Measurements from ENCODE around the gene RLN1.
"Not testable (repeated sequence)": the region's sequence is repeated elsewhere in the genome, so short reads cannot be mapped to it uniquely, and the experiment has no call there.

The RLN1 gene

GRCh38 chr9:5326187-5326586 is 13.5 kb downstream of the RLN1 start:
- DNase-seq (ENCODE audit: low spot score) (no peak), FAIRE-seq (no peak)

DNA sequence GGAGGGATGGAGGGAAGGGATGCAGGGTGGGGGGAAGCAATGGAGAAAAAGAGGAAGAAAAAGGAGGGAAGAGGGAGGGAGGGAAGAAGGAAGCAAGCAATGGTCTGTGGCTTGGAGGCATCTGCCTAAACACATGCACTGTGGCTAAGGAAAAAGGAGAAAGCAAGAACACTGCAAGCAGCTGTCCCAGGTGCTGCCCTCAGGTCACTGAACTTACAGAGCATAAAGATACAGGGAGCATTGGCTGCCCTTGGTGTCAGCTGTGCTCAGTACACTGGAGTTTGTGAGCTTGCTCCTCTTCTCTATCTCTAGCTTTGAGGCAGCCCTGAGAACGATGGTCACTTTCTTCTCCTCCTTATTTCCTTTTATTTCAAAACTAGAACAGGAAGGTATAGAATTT is 18.1 kb downstream of the RLN1 start:
- FAIRE-seq; DNase-seq (ENCODE audit: low spot score): not testable (repeated sequence)

- DNase-seq (ENCODE audit: low spot score), result no peak
- no peak for FAIRE-seq
Measured at GRCh38 chr9:5321058-5321457, 18.6 kb downstream of the RLN1 start.

- not testable (repeated sequence) for DNase-seq (ENCODE audit: low spot score); FAIRE-seq
Measured at GRCh38 chr9:5316406-5316805, 23.3 kb downstream of the RLN1 start.

- DNase-seq (ENCODE audit: low spot score), result no peak
- FAIRE-seq, result no peak
Measured at GRCh38 chr9:5315187-5315923, 24.3 kb downstream of the RLN1 start.

GRCh38 chr9:5310851-5311250 is 28.8 kb downstream of the RLN1 start:
- FAIRE-seq, result no peak
- DNase-seq (ENCODE audit: low spot score), result no peak

DNA sequence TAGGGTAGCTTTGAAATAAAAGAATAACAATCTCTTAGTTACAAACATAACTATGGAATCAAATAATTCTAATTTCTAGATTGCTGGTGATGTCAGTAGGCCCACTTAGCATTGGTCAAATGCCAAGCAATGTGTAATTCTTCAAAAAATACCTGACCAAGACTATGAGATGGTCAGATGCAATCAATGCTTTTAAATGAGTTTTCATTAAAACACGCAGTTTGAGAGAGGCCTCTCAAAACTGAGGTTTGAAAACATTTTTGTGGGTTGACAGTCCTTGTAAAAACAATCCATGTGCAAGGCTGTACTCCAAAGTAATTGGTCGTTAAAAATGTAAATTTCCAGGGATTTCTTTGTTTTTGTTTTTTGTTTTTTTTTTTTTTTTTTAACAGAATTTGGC is 33.9 kb downstream of the RLN1 start:
- no peak for FAIRE-seq
- no peak for DNase-seq (ENCODE audit: low spot score)

DNA sequence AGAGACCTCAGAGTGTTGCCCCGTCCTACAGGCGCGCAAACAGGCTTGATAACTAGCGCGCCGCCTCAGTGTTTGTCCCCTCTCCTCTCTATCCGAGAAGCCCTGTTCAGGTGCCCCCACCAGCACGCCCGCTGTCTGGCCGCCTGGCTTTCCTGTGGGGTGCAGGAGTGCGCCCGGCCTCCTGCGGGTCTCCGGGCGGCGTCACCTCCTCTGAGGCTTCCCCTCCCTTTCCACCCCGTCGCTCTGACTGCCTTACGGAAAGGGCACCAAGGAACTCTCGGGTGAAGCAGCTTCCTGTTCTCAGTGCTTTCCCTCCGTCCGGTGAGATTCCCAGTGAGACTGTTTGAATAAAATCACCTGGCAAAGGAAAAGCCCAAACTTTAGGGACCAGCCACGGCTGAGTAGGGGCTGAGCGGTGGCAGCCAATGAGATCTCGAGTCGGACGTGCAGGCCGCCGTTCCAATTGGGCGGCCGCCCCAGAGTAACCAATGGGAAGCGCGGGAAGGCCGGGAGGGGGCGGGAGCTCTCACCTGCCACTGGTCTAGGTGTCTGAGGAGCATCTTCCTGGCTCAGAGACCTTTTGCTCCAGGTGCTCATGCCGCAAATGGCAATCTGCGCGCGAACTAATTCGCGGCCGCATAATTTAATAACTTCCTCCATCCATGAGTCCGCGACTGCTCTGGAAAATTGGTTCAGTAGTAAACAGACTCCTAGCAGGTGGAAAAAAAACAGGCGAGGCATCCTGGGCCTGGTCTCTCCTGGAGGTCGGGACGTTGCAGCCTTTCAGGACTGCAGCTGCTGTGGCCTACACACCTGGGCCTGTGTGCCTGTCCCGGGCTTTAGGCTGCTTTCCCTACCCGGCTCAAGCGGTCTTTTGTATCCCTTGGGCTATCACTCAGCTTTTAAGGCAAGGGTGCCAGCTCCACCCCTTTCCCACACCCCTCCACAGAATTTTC is 35.6 kb downstream of the RLN1 start, which contains the start of gene RLN2:
RLN2 (minus strand) TSS at position 877 of the 956 bp plus-strand sequence; CDS start at position 741, 136 bp downstream.
- peak; percentile 78 for FAIRE-seq
- not testable (repeated sequence) for DNase-seq (ENCODE audit: low spot score)

GRCh38 chr9:5301544-5301943 is 38.1 kb downstream of the RLN1 start:
- no peak for FAIRE-seq

DNA sequence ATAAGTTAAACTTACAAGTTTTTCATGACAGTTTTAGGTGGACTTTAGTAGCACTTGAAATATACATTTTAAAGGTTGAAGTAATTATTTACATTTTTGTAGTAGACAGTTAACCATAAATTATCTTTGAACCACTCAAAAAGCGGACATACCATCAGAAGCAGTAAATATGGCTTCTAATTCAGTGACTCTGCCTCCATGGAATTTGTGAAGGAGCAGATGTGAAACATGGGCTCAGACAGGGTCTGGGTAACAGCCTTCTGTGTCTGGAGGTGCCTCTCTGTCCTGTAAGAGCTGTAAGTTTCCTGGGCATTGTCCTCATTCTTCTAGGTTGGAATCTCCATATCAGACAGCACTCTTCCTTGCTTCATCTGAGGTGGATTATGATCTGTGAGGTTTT is 47.5 kb downstream of the RLN1 start:
- DNase-seq (ENCODE audit: low spot score), result no peak
- FAIRE-seq, result no peak

More at GRCh38 chr9:5301544-5301943, 38.1 kb downstream of the RLN1 start:
- DNase-seq (ENCODE audit: low spot score), result no peak

DNA sequence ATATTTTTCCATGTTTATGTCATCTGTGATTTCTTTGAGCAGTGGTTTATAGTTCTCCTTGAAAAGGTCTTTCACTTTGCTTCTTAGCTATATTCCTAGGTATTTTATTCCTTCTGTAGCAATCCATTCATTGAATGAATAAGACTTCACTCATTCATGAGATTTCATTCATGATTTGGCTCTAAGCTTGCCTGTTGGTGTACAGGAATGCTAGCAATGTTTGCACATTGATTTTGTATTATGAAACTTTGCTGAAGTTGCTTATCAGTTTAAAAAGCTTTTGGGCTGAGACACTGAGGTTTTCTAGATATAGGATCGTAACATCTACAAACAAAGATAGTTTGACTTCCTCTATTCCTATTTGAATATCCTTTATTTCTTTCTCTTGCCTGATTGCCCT is 51.1 kb downstream of the RLN1 start:
- FAIRE-seq, result no peak
- no peak for DNase-seq (ENCODE audit: low spot score)

DNA sequence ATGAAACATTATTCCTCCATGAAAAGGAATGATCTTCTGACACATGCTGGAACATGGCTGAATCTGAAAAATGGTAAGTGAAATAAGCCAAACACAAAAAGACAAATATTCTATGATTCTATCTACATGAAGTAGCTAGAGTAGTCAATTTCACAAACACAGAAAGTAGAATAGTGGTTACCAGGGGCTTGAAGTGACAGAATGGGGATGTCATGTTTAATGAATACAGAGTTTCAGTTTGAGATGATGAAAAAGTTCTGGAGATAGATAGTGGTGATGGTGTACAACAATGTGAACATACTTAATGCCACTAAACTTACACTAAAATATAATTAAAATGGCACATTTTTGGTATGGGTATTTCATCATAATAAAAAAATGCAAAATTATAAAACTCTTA is 53.4 kb downstream of the RLN1 start:
- FAIRE-seq, result no peak
- DNase-seq (ENCODE audit: low spot score), result no peak

Data from RCC 7860 (cell line).